GM21619 (cell line): Measurements from ENCODE around the gene RRM2.
"Not testable (repeated sequence)": the region's sequence is repeated elsewhere in the genome, so short reads cannot be mapped to it uniquely, and the experiment has no call there.

Experiments
- ATAC-seq: cut with Tn5 transposase; IDR thresholded peaks from one replicate; pipeline ENCODE4 v1.9.1; 2021; ENCODE audit not compliant: unreplicated experiment

The RRM2 gene

DNA sequence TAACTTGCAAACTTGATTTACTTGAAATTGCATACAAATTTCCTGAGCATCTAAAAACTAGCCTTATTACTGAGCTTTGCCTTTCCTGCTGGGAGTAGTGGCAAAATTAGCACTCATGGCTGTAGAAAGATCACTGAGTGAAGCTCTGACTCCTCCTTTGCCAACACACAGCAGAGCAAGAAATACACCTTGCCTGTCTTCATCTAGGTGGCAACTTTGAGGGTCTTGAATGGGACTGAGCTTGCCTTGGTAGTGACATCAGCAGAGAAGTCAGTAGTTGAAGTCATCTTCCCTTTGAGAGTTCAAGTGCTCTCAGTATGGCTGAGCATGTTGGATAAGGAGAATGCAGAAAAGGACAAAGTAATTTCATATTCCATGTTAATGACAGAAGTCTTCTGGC, 5.9 kb downstream of the RRM2 start:
- ATAC-seq = no peak

DNA sequence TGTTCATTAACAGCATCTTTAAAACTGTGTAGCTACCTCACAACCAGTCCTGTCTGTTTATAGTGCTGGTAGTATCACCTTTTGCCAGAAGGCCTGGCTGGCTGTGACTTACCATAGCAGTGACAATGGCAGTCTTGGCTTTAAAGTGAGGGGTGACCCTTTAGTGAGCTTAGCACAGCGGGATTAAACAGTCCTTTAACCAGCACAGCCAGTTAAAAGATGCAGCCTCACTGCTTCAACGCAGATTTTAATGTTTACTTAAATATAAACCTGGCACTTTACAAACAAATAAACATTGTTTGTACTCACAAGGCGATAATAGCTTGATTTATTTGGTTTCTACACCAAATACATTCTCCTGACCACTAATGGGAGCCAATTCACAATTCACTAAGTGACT, 7.0 kb downstream of the RRM2 start:
- no peak for ATAC-seq

DNA sequence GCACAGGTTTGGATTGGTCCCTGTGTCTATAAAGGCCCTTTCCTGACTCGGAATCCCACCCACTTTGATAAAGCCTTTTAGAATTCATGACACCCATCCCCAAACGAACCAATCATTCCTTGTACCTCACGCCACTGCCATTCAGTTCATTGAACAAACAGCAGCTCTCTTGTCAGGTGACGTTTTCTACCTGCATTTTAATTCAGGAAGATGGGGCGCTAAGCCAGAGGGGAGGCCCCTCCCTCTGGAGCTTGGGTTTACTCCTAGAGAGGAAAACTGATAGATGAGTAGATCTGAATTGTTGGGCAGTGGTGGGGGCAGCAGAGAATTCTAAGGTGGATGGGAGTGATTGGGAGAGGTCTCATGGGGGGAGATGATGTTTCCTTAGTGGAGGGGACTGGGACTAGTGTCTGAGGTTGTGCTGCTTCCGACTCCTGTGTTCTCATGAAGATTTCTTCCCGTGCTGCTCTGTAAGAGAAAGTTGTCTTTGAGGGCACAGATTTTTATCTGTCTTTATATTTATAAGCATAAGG, 9.6 kb downstream of the RRM2 start:
- ATAC-seq = no peak

DNA sequence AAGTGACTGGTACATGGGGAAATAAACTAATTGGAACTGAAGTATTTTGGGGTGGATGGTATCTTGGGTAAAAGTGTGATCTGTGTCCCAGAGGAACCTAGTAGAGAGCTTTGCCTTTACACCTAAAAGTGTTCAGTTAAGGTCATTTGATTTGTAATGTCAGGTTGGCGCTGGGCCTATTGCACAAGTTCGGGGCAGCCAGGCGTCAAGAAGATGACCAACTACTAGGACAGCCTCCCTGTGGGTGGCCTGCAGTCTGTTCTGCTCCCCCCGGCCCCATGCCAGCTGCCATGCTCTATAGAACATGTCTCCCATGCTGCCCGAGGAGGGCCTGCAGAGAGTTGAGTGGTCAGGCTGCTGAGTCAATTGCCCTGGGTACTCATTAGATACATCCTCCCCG, 10.1 kb downstream of the RRM2 start:
- ATAC-seq = no peak

DNA sequence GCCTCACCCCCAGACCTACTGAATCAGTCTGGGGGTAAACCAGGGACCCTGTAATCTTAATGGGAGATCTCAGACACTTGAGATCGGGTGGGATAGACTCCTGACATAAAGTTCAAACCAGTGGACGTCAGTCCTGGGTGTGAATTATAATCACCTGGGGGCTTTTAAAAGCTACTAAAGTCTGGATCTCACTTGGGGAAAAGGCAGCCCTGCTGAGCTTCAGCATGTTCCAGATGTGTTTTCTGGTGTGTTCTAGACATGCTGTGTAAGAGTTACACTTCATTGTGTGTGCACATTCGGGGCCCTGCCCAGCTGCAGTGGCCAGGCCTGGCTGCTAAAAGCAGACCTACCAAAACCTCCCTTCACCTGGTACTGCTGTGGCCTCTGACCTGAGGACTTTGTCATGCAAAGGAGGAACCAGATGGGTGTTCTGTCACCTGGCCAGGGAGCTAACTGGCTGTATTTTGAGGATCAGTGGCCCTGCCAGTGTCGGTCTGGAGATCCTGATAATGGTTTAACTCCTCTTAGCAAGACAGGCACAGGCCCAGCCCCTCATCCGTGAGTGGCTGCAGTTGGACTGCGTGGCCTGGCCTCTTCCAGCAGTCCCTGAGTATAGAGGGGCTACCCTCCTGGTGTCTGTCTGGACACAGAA, 10.6 kb downstream of the RRM2 start:
- no peak for ATAC-seq

DNA sequence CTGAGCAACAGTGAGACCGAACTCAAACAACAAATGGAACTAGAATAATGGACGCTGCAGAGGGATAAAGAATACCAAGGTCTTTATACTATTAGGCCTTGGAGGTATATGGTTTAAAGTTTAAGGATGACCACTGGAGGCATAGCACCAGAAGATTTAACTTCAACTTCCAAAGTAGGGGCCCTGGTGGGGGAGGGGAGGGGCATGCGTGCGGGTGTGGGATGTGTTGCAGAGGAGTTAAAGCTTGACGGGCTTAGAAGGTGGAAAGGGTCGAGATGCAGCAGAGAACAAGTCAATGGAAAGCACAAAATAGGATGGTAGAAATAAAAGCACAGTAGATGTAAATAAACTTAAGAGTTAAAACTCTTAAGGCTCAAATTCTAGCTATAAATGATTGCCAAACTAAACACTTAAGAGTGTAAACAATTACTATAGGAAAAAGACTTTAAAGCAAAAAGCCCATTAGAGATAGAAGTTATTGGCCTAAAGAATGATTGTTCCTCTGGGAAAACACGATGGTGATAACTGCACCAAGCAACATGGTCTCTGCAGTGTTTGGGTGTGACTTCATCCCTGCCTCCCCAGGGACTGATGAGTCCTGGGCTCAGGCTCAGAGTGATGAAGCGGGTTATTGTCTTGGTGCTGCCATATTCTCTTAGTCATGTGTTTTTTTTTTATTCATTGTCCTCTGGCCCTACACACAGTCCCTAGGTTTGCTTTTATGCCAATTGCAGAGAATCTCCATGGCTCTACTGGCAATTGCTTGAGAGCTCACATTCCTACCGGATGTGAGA, 13.0 kb downstream of the RRM2 start:
- ATAC-seq = no peak

DNA sequence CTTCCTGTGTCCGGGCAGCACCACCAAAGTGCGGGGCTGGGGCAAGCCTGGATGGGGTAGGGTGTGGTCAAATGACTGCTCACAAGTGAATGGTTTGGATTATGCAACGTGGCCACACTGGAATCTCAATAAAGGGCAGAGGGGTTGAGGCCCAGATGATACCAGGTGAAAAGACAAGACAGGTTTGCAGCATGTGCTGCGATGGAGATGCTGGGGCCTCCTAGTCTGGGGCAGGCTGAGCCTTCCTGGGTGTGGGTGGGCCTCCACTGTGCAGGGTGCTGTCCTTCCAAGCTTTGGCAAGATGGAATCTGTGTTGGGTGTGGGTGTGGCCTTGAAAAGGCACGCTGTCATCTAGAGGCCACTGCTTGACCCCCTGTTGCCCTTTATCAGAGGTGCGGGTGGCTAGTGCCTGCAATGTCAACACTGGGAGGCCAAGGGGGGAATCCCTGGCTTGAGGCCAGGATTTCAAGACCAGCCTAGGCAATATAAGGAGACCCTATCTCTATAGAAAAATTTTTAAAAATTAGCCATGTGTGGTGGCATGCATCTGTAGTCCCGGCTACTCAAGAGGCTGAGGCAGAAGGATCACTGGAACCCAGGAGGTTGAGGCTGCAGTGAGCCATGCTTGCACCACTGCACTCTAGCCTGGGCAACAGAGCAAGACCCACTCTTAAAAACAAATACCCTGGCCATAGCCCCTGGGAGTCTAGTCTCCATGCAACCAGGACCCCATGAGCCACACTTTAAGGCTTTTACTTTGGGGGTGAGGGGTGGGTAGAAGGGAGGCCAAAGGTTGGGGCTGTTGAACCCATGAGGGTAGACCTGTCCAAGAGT, 13.8 kb downstream of the RRM2 start:
- no peak for ATAC-seq

DNA sequence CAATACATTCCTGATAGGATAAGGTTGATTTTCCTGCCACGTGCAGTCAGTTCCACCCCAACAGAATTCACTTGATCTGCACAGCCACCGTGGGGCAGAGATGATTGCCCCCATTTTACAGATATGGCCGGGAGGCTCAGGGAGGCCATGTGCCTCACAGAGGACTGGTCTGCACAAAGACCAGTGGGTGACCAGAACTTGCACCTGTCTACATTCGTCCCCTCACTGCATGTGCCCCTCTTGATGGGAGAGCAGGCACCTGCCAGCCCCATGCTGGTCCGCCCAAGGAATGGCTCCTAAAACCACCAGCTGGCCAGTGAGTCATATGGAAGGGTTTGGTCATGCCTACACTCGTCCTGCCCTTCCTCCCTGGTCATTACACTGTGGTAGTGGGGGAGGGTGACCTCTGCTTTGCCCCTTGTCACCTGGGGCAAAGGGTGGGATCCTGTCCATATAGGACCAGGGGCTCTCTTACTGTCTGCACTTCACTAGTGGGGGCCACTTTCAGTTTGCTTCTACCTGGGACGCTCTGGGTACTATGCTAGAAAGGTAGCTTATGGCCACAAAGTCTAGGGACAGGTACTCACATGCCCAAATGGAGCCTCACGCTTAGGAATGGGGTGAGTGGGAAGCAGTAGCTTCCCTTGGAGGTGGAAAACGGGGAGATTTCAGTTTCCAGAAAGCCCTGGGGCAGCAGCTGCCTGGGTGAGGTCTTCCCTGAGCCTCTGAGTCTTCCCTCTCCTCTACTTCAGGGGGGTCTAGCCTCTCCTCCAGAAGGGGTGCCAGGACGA, 14.7 kb downstream of the RRM2 start:
- ATAC-seq = no peak

DNA sequence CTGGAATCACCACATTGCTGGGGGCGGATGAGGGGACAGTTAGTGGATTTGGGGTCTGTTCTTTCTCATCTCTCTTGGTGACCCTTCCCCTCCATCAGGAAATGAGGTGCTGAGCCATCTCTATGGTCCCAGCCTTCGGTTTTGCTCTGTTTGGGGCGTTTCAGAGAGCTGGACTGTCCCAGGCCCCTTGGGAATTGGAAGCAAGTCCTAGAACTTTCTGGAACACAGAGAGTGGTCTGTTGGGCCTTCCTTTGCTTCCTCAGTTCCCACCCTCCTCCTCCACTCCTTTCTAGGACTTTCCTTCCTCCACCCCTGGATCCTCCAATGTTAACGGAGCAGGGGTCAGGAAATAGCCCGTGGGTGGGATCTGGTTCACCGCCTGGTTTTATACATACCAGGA, 17.0 kb downstream of the RRM2 start:
- ATAC-seq = no peak

DNA sequence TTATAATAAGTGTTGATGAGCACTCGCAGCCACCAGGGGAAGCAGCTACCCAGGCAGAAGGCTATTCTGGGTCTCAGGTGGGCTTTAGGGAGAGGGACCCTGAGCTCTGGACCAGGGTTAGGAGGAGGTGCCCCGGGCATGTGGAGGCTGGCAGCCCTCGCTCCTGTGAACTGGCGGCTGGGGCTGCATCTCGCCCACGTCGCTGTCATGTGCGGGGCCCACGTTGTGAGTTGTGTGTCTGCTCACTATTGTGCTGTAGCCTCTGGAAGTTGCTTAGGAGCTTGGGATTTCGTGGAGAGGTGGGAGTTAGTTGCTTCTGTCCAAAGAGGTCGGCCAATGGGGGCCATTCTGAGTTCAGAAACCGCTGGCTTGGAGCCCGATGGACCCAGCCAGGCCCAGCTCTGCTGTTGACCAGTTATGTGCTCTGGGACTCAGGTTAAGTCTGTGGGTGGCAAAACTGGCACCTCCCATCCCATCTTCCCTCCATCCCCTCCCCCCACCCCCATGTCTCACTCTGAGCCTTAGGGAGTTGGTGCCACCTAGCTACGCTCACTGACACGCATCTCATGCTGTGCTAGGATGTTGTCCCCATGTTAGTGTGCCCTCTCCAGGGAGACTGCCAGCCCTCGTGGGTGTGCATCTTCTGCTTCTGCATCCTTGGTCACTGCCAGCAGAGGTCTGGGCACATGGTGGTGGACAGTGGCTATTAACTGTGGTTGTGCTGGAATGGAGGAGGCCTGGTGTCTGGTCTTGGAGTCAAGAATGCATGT, 18.5 kb downstream of the RRM2 start:
- no peak for ATAC-seq

DNA sequence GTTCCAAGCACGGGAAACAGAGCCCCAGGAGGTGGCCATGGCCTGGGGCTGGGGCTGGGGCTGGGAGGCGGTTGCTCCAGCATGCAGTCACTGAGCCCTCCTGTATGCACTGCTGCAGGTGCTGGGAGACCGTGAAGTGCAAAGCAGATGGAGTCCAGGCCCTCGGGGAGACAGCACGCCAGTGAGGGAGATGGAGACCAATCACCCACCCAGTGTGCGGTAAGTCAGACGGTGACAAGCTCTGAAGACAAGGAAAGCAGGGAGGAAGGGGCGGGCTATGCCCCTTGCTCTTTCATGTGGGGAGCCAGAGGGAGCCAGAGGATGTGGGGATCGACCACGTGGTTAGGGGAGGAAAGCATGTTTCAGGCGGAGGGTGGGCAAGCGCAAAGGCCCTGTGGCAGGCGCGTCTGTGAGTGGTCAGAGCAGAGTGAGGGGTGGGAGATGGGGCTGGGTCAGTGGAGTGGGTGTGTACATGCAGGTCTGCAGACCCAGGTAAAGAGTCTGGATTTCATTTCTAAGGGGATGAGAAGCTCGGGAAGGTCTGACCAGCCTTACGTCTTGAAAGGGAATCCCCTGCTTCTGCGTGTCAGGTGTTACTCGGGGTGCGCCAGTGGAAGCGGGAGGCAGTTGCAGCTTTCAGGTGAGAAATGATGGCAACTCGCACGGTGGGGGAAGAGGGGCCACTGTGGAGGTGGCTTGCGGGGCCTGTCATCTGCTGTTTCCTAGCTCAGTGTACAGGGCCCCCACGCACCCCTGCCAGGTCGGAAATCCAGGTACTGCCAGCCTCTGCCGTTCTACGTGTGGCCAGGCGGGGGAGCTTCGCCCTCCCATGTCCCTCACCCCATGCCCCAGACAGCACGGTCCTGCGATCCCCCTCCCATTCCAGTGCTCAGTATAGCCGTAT, 19.4 kb downstream of the RRM2 start:
- ATAC-seq = no peak

DNA sequence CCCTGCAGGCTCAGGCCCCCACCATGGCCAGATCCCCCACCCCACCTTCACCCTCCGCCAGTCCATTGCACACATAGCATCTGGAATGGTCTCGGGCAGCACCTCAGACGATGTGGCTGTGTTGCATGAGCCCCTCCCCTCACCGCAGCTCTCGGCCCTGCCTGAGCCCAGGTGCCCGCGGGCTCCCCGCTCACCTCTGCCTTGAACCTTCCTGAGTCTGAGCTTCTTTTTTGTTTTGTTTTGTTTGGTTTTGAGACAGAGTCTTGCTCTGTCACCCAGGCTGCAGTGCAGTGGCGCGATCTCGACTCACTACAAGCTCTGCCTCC, 20.1 kb downstream of the RRM2 start:
- ATAC-seq = no peak

DNA sequence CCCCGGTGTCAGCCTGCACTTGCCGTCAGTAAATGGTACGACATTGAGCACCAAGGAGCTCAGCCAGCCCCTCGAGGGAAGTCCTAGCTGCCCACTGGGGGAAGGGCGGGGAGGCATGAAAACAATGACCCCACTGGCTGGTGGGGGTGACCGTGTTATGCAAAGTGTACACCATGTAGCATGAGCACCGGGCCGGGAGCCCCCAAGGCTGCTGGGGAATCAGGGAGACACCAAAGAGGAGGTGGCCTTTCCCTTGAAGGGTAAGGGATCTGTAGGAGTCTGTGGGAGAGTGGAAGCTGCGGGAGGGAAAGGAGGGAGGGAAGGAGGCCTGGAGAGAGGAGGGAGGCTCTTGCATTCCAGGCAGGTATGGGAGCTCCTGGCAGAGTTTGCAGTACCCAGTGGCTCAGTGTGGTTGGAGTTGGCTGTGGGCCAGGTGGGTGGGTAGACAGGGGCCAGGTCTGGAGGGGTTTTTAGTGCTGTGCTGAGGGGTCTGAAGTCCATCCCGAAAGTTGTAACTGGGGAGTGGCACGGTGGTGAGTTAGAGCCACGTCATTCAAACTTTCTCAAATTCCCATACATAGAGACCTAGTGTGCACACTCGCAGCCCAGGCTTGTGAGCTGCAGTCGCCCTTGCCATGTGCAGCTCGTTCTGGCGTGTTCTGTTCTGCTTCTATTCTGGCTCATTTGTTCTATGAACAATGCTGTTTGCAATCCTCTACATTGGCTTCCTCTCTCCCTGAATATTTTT, 22.4 kb downstream of the RRM2 start:
- no peak for ATAC-seq

DNA sequence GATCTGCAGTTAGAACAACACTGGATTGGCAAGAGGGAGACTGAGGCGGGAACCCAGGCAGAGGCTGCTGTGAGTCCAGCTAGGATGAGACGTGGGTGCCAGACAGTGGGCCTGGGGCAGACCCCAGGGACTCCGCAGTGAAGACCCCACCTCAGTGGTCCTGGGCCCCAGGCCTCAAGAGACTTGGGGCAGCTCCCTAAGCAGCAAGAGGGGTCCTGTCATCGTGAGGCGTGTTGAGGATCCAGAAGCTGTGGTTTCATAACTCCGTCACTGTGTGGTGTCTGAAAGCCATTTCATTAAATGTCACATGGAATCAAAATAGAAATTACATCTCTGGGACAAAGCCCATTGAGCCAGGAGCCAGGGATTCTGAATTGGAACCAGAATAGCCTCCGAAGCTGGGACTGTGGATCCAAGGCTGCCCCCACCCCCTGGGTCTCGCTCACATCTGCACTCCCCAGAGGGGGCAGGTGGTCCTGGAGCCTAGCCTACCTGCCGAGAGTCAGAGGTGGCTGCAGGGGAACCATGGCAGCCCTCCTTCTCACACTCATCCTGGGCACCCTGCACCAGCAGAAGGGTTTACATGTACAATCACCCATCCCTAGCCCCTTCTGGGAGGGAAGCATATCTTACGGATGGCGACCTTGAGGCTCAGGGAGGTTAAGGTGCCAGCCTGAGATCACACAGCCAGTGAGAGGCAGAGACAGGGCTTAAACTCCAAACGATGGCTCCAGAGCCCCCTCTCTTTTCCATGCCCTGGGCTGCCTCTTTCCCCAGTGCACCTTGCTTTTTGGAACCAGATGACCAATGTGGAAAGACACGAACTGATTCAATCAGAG, 23.2 kb downstream of the RRM2 start:
- ATAC-seq = no peak

DNA sequence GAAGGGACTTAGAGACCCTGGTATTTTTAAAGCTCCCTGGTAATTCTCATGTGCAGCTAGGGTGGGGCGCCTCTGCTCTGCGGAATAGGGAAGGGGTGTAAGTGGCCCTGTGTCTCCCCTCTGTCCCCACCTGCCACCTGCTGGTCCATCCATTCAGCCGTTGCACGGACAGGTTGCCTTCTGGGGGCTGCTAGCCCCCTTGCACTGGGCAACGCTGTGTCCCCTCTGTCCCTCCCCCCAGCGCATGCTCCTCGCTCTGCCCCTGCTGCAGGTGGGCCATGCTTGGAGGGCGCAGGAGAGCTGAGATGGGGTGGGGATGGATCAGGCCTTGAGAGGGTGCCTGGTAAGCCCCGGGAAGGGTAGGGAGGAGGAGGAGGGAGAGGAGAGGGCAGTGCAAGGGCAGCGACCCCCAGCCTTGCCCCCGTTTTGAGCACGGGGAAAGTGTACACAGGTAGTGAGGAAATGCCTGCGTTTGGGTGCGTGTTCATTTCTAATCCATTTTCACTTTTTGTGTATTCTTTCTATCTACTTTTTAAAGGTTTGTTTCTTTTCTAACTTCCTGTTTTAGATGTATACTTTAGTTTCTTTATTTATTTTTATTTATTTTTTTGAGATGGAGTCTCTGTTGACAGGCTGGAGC, 23.9 kb downstream of the RRM2 start:
- ATAC-seq = no peak

DNA sequence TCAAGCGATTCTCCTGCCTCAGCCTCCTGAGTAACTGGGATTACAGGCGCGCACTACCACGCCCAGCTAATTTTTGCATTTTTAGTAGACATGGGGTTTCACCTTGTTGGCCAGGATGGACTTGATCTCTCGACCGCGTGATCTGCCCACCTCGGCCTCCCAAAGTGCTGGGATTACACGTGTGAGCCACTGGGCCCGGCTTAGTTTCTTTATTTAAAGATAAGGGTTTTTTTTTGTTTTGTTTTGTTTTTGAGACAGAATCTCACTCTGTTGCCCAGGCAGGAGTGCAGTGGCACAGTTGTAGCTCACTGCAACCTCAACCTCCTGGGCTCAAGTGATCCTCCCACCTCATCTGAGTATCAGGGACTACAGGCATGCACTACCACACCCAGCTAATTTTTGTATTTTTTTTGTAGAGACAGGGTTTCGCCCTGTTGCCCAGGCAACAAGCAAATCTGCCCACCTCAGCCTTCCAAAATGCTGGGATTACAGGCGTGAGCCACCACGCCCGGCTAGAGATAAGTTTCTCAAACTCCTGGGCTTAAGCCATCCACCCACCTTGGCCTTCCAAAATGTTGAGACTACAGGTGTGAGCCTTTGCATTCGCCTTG, 24.6 kb downstream of the RRM2 start:
- not testable (repeated sequence) for ATAC-seq

DNA sequence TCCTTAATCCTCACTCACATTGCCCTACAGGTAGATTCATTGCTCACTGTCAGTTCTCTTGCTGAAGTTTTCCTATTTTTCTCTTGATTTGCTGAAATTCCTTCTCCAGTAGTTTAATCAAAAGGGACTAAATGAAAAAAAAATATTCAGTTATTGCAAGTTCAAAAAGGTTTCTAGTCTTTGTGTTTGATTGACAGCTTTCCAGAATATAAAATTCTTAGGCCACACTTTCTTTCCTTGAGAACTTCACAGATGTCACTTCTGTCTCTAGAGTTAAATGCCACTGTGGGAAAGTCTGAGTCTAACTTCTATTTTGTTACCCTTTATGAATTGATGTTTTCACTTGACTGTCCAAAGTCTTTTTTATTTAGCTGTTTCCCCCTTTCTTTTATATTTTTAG, 25.7 kb downstream of the RRM2 start:
- ATAC-seq = no peak
